ENCODE data around the gene TRABD2B. TPM values are rescaled to one million over a fixed set of nuclear protein-coding genes. Genes with fewer than 3 reads are reported as not detected.

TRABD2B gene
- total RNA-seq, 1 donor from 2014 or later, result not detected

- no peak for TF ChIP-seq CTCF (IDR thresholded peaks at IDR 0.05)
- H3K9me3 Mint-ChIP-seq (ENCODE audit: unreplicated experiment), result no peaks in the 10 kb centered on the region
- no peaks in the 10 kb centered on the region for H3K4me1 Mint-ChIP-seq (ENCODE audit: unreplicated experiment)
- H3K27ac Mint-ChIP-seq (ENCODE audit: unreplicated experiment), result no peak overlapping the region
- H3K36me3 Mint-ChIP-seq (ENCODE audit: unreplicated experiment), result no peaks in the 10 kb centered on the region
- H3K4me3 Mint-ChIP-seq (ENCODE audit: unreplicated experiment), result no peak overlapping the region
- H3K27me3 Mint-ChIP-seq (ENCODE audit: unreplicated experiment), result peaks cover 19% of the 10 kb centered on the region
- no peak for DNase-seq (ENCODE audit: extremely low spot score, unreplicated experiment)
Observed at GRCh38 chr1:47866601-47867437, 130.4 kb downstream of the TRABD2B start.

- H3K4me1 Mint-ChIP-seq (ENCODE audit: unreplicated experiment), result no peaks in the 10 kb centered on the region
- H3K27me3 Mint-ChIP-seq (ENCODE audit: unreplicated experiment), result peaks cover 19% of the 10 kb centered on the region
- no peaks in the 10 kb centered on the region for H3K36me3 Mint-ChIP-seq (ENCODE audit: unreplicated experiment)
- no peaks in the 10 kb centered on the region for H3K9me3 Mint-ChIP-seq (ENCODE audit: unreplicated experiment)
- no peak for TF ChIP-seq CTCF (IDR thresholded peaks at IDR 0.05)
- DNase-seq (ENCODE audit: extremely low spot score, unreplicated experiment), result no peak
- no peak overlapping the region for H3K27ac Mint-ChIP-seq (ENCODE audit: unreplicated experiment)
- no peak overlapping the region for H3K4me3 Mint-ChIP-seq (ENCODE audit: unreplicated experiment)
Observed at GRCh38 chr1:47865881-47866535, 131.2 kb downstream of the TRABD2B start.

- no peak for TF ChIP-seq CTCF (IDR thresholded peaks at IDR 0.05)
- Mint-ChIP-seq H3K27ac (ENCODE audit: unreplicated experiment) (no peak overlapping the region), H3K36me3 (ENCODE audit: unreplicated experiment) (no peaks in the 10 kb centered on the region), H3K9me3 (ENCODE audit: unreplicated experiment) (no peaks in the 10 kb centered on the region), H3K27me3 (ENCODE audit: unreplicated experiment) (peaks cover 17% of the 10 kb centered on the region), H3K4me3 (ENCODE audit: unreplicated experiment) (no peak overlapping the region), H3K4me1 (ENCODE audit: unreplicated experiment) (no peaks in the 10 kb centered on the region)
- DNase-seq (ENCODE audit: extremely low spot score, unreplicated experiment), result no peak
Observed at GRCh38 chr1:47859092-47859743, 138.0 kb downstream of the TRABD2B start.

GRCh38 chr1:47856996-47857395 is 140.2 kb downstream of the TRABD2B start:
- Mint-ChIP-seq H3K27ac (ENCODE audit: unreplicated experiment) (no peak overlapping the region), H3K27me3 (ENCODE audit: unreplicated experiment) (peaks cover 11% of the 10 kb centered on the region), H3K4me3 (ENCODE audit: unreplicated experiment) (no peak overlapping the region), H3K9me3 (ENCODE audit: unreplicated experiment) (no peaks in the 10 kb centered on the region), H3K4me1 (ENCODE audit: unreplicated experiment) (no peaks in the 10 kb centered on the region), H3K36me3 (ENCODE audit: unreplicated experiment) (no peaks in the 10 kb centered on the region)
- TF ChIP-seq CTCF (IDR thresholded peaks at IDR 0.05), result no peak
- no peak for DNase-seq (ENCODE audit: extremely low spot score, unreplicated experiment)

- no peak overlapping the region for H3K4me3 Mint-ChIP-seq (ENCODE audit: unreplicated experiment)
- H3K4me1 Mint-ChIP-seq (ENCODE audit: unreplicated experiment), result no peaks in the 10 kb centered on the region
- H3K36me3 Mint-ChIP-seq (ENCODE audit: unreplicated experiment), result no peaks in the 10 kb centered on the region
- no peak for TF ChIP-seq CTCF (IDR thresholded peaks at IDR 0.05)
- DNase-seq (ENCODE audit: extremely low spot score, unreplicated experiment), result no peak
- H3K27me3 Mint-ChIP-seq (ENCODE audit: unreplicated experiment), result peaks cover 5% of the 10 kb centered on the region
- no peaks in the 10 kb centered on the region for H3K9me3 Mint-ChIP-seq (ENCODE audit: unreplicated experiment)
- H3K27ac Mint-ChIP-seq (ENCODE audit: unreplicated experiment), result no peak overlapping the region
Observed at GRCh38 chr1:47855230-47855629, 142.0 kb downstream of the TRABD2B start.

Measured in osteocyte (in vitro differentiated cells).